Left renal cortex interstitium (tissue), 4 donors: ENCODE results near the gene TCEAL6. TPM values are rescaled to one million over a fixed set of nuclear protein-coding genes. Genes with fewer than 3 reads are reported as not detected.
A peak's percentile ranks its signal among the peaks of the same experiment; 100 is the strongest.
"Not testable (repeated sequence)": the region's sequence is repeated elsewhere in the genome, so short reads cannot be mapped to it uniquely, and the experiment has no call there.

Source experiments
- DNase-seq, 4 donors: peaks; one replicate each; pipeline ENCODE4 v3.0.0-alpha.2; 2013; ENCODE audit warnings: low read depth in 4 of 4, low spot score in 2 of 4, missing footprints in 1 of 4
- polyA plus RNA-seq, 4 donors: library from polyadenylated mRNA; unstranded; fragments of 120-200 nt; gene quantifications; one replicate each; pipeline ENCODE4 v1.2.1, GENCODE V29; 2013; ENCODE audit not compliant: insufficient read length in 4 of 4

The TCEAL6 gene
- under 1 TPM; 0.16 to 0.32 (median 0.21) TPM for polyA plus RNA-seq

DNA sequence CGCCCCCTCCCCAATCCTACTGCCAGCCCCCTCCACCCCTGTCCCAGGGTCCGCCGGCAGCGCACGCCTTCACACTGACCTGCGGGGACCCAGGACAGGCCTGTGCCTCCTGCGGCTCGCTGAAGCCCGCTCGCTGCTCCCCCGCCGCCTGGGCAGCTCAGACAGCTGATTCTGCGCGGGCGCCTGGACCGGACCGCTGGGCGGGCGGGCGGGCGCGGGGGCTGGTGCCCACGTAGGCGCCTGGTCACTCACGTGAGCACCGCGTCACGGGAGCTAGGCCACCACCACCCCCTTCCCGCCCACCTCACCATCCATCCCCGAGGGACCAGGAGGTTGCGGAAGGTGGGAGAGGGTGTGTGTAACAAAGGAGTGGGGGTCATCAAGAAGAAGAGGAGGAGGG lies at the start of gene TCEAL6:
TSS of gene TCEAL6 (minus strand) at position 208 of the 400 bp plus-strand sequence.
- DNase-seq: not testable (repeated sequence)

GRCh38 chrX:102185967-102186720 lies 43.9 kb upstream of the TCEAL6 start:
- no peak for DNase-seq

DNA sequence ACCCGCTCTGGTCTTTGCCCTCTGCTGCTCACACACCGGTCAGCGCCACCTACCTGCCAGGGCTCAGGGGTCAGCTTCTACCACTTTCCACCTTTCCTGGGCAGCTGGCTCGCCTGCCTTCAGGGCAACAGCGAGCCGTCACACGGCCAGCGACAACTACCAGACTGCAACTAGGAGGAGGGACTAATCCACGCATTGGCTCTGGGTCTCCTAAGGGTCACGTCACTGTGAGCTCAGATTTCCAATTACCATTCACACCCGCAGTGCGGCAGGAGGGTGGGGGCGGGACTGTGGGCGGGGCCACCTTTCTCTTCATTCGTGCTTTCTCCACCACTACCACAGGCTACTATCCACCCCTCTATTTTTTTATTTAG lies 13.5 kb upstream of the TCEAL6 start, which contains the start of gene BEX5:
TSS of gene BEX5 (minus strand) at position 172 of the 374 bp plus-strand sequence. CDS start 1,712 bp downstream, outside the sequence.
- peak in 3 of 4 donors; percentile 7 to 53 (median 47) for DNase-seq

DNA sequence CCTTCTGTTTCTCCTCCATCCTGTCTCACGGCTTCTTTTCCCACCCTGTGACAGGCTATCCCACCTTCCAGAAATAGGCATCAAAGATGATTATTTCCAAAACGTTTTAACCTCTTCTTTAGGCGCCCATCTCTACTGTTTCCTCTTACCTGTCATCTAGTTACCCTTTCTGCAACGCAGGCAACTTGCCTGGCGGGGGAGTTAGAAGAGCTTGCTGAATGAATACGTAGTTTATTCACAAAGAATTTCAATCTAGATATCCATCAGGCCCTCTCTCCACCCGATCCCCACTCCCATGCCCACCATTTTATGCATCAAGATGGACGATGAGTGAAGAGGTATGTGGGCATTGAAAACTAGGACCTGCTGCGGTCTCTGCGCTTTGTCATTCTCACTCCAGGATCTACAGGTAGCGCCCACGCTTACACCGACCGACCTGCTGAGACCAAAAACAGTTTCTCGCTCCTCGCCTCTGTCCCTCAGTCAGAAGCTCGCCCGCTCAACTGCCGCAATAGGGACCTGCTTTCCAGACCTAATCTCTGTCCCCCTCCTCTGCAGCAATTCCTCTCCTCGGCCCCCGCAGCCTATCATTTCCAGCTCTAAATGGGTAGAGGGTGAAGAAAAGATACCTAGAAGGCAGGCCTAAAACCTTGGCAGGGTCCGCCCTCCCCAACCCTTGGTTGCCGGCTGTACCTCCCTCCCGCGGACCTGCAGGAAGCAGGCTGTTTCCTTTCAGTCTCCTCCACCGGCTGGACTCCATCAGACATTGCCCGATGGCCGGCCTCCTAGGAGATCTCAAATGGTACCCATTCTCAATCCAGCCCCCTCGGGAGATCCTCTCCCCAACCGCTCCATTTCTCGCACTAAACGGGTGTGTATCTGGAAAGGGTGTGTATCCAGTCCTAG lies 12.9 kb upstream of the TCEAL6 start:
- peak in 2 of 4 donors; percentile 8 to 15 for DNase-seq

DNA sequence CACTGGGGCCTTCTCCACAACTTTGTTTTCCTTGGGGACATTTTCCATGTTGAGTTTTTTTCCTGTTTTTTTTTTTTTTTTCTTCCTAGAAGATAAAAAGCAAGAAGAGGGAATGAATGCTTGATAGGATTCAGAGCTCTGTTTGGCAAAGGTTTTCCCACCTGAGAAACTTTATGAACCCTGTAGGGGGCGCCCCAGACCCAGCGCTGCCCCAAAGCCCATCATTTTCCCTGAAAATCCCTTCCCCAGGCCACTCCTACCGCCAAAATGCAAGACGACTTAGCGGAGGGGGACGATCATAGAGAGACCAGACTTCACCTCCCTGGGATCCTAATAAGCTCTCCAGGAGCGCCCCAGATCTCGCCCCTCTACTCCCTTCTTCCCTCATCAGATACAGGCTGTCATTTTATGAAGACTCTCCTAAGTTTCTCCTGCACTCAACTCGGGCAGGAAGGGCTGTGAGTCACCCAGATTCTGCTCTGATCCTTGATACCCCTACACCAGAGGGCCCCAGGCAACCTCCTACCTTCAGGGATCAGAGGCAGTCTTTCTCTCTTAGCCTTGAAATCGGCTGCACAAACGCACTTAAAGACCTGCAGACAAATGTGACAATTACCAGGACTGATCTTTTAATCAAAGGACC lies 12.1 kb upstream of the TCEAL6 start:
- DNase-seq: no peak

- not testable (repeated sequence) for DNase-seq
These were observed 650 bp downstream of the TCEAL6 start for GRCh38 chrX:102141631-102142030.

DNA sequence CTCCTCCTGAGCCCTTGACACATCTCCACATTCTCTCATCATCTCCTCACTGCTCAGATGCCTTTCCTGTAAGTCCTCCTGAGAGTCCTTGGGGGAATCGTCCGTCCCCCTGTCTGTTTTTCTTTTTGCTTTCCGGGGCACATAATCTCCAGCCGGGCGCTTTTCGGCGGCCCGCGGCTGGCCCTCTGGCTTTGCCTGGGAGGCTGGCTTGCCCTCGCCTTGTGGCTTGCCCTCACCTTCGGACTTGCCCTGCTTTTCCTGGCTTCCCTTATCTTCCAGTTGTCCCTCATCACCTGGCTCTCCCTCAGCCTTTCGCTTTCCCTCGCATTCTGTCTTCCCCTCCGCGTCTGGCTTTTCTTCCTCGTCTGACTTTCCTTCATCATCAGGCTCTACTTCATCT lies 1.4 kb downstream of the TCEAL6 start:
- DNase-seq: not testable (repeated sequence)

DNA sequence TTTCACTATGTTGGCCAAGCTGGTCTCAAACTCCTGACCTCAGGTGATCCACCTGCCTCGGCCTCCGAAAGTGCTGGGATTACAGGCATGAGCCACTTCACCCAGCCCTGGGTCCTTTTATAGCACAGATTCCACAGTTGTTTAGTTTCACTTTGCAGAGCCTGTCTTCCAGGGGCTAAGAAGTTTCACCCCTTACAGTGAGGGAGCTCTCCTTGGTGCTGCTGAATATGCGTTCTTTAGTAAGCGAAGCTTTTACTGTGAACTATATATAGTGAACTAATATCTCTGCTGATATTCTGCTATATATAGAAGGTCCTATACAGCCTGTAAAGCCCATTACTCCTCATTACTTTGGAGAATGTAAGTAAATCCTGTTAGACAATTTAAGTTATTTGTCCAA lies 4.2 kb downstream of the TCEAL6 start:
- no peak for DNase-seq

DNA sequence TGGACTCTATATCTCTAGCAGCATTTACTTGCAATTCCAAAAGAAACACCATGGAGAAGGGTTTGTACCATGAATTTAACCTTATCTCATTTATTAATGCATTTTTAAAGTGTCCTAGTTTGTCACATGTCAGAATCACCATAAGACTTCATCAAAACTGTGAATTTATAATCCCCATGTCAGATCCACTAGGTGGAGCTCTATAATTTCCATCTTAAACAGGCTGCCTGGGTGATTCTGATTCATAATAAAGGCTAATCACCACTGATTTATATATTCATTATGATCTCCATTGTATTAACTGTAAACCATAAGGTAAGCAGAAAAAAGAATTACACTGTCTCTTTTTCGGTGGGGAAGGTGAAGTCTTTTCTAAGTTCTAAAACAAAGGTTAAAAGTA lies 12.8 kb downstream of the TCEAL6 start:
- DNase-seq: no peak

DNA sequence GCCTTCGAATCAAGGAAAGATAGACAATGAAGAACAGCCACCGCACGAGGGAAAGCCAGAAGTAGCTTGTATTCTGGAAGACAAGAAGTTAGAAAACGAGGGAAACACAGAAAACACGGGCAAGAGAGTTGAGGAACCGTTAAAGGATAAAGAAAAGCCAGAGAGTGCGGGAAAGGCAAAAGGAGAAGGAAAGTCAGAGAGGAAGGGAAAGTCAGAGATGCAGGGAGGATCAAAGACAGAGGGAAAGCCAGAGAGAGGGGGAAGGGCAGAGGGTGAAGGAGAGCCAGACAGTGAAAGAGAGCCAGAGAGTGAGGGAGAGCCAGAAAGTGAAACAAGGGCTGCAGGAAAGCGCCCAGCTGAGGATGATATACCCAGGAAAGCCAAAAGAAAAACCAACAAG lies 15.4 kb downstream of the TCEAL6 start:
- no peak for DNase-seq

- DNase-seq: not testable (repeated sequence)
These were observed 16.0 kb downstream of the TCEAL6 start for GRCh38 chrX:102126080-102126818.

GRCh38 chrX:102125436-102125835 lies 16.8 kb downstream of the TCEAL6 start, which contains the start of gene TCEAL2:
Gene TCEAL2 (plus strand): TSS chrX:102125679. CDS start chrX:102126831, 1,152 bp downstream.
- DNase-seq: peak in 1 of 4 donors; percentile 3

- DNase-seq: not testable (repeated sequence)
These were observed 17.3 kb downstream of the TCEAL6 start for GRCh38 chrX:102125014-102125413.

GRCh38 chrX:102115748-102116147 lies 26.5 kb downstream of the TCEAL6 start:
- DNase-seq: no peak

DNA sequence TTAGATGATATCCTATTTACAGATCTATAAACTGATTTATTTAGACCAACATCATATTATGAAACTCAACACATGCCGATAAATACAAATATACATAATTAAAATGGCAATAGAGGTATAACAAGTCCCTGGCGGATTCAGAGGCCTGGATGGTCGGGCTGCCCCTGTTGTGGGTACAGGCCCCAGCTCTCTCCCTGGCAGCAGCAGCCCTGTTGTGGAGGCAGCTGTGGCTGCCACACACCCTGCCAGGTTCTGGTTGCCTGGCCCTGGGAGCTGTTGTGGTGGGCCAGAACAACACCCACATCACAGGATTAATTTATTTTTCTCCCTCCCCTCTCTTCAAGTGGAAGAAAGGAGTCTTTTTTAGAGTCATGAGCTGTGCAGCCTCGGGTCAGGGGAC lies 28.9 kb downstream of the TCEAL6 start:
- no peak for DNase-seq

Other genes starting within 250 kb of the TCEAL6 start
- gene ZMAT1, start 210.5 kb downstream of the TCEAL6 start, polyA plus RNA-seq: 10 to 100 TPM; 19.8 to 43.6 (median 32.4) TPM
- 10 to 100 TPM; 13.3 to 24.3 (median 23.3) TPM for gene TCEAL2, start 16.8 kb downstream of the TCEAL6 start, polyA plus RNA-seq
- 10 to 100 TPM; 11.7 to 16.6 (median 13.0) TPM for gene BEX5, start 13.5 kb upstream of the TCEAL6 start, polyA plus RNA-seq
- not detected for gene TCP11X1, start 72.8 kb upstream of the TCEAL6 start, polyA plus RNA-seq
- gene NXF2, start 104.7 kb upstream of the TCEAL6 start, polyA plus RNA-seq: under 1 TPM in 3 of 4 donors, not detected in 1; 0.33 to 0.48 (median 0.46) TPM